Measurements from ENCODE around the gene NEU4. TPM values are rescaled to one million over a fixed set of nuclear protein-coding genes. Genes with fewer than 3 reads are reported as not detected.
A peak's percentile ranks its signal among the peaks of the same experiment; 100 is the strongest.

The NEU4 gene
- total RNA-seq, 1 donor from 2014 or later: 0.88 TPM

- no peak for TF ChIP-seq CTCF (IDR thresholded peaks at IDR 0.05; ENCODE audit: partially characterized antibody, unreplicated experiment)
- Mint-ChIP-seq H3K9me3 (ENCODE audit: unreplicated experiment) (peaks cover 12% of the 10 kb centered on the region), H3K4me3 (ENCODE audit: unreplicated experiment) (no peak overlapping the region), H3K27ac (ENCODE audit: unreplicated experiment) (no peak overlapping the region), H3K4me1 (ENCODE audit: low read depth, unreplicated experiment) (no peaks in the 10 kb centered on the region), H3K27me3 (ENCODE audit: unreplicated experiment) (peaks cover 12% of the 10 kb centered on the region), H3K36me3 (ENCODE audit: unreplicated experiment) (peaks cover 5% of the 10 kb centered on the region)
- no peak for DNase-seq
These were observed 40.9 kb downstream of the NEU4 start for GRCh38 chr2:241849616-241850543.

DNA sequence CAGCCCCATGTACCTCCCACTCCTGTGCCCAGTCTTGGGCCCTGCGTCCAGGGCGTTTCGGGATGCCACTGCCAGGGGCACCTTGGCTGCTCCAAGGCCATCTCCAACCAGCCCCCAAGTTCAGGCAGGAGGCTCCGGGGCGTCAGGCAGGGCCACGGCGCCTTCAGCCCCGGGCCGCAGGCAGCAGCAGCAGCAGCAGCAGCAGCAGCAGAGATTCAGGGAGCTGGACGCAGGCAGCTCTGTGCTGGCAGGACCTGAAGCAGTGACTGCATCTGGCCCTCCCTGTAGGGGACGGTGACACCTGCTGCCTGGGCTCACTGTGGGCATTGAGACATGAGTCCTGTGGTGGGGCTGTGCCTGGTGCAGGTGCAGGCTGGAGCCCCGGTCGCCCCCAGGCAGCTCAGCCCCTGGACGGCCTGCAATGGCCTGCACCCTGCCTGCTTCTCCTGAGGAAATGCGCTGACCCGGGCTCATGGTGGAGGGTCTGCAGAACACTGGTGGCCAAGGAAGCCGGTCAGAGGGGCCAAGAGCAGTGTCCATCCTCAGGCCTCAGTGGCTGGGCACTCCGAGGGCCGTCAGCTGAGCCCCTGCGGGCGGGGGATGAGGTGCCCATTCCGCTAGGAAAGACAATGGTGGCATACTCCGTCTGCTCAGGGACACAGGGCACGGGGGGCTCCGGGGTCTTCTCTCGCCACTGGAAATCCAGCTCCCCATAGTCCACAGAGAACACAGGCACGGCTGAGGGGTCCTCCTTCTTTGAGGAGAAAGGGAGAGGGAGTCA lies 41.7 kb downstream of the NEU4 start:
- Mint-ChIP-seq H3K27me3 (ENCODE audit: unreplicated experiment) (peaks cover 9% of the 10 kb centered on the region), H3K4me1 (ENCODE audit: low read depth, unreplicated experiment) (no peaks in the 10 kb centered on the region), H3K36me3 (ENCODE audit: unreplicated experiment) (no peaks in the 10 kb centered on the region), H3K4me3 (ENCODE audit: unreplicated experiment) (no peak overlapping the region), H3K27ac (ENCODE audit: unreplicated experiment) (no peak overlapping the region), H3K9me3 (ENCODE audit: unreplicated experiment) (peaks cover 7% of the 10 kb centered on the region)
- DNase-seq: peak; percentile 12
- no peak for TF ChIP-seq CTCF (IDR thresholded peaks at IDR 0.05; ENCODE audit: partially characterized antibody, unreplicated experiment)

- no peak for DNase-seq
- no peak for TF ChIP-seq CTCF (IDR thresholded peaks at IDR 0.05; ENCODE audit: partially characterized antibody, unreplicated experiment)
- peaks cover 6% of the 10 kb centered on the region for H3K27me3 Mint-ChIP-seq (ENCODE audit: unreplicated experiment)
- H3K9me3 Mint-ChIP-seq (ENCODE audit: unreplicated experiment): peaks cover 4% of the 10 kb centered on the region
- no peak overlapping the region for H3K27ac Mint-ChIP-seq (ENCODE audit: unreplicated experiment)
- H3K4me1 Mint-ChIP-seq (ENCODE audit: low read depth, unreplicated experiment): no peaks in the 10 kb centered on the region
- no peak overlapping the region for H3K4me3 Mint-ChIP-seq (ENCODE audit: unreplicated experiment)
- H3K36me3 Mint-ChIP-seq (ENCODE audit: unreplicated experiment): no peaks in the 10 kb centered on the region
These were observed 42.5 kb downstream of the NEU4 start for GRCh38 chr2:241851325-241852115.

DNA sequence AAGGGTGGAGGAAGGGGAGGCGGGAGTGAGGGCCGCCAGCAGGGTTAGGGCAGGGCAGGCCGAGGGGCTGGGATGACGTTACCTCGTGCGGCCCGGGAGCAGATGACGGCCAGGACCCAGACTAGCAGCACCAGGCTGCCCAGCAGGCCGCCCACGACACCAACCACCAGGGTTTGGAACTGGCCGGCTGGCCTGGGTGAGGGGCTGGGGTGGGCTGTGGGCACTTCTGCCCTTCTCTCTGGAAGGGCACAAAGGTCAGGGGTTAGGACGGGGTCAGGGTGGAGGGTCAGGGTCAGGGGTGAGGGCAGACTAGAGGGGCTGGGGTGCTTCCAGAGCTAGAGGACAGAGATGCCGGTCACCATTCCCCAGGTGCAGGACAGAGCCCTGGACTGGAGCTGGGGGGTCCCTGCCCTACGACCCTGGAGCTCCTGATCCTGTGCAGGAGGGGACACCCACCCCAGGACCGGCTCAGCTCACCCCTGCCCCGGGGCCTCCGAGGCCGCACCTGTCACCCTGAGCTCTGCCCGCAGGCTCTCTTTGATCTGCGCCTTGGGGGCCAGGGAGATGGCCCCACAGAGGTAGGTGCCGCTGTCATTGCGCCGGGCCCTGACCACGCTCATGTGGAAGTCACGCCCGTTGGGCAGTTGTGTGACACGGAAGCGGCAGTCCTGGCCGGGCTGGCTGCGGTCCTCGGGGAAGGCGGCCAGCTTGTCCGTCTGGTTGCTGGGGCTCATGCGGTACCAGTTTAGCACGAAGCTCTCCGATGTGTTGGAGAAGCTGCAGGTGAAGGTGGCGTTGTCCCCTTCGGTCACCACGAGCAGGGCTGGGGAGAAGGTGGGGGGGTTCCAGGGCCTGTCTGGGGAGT lies 43.4 kb downstream of the NEU4 start:
- no peak overlapping the region for H3K27ac Mint-ChIP-seq (ENCODE audit: unreplicated experiment)
- no peaks in the 10 kb centered on the region for H3K4me1 Mint-ChIP-seq (ENCODE audit: low read depth, unreplicated experiment)
- H3K36me3 Mint-ChIP-seq (ENCODE audit: unreplicated experiment): no peaks in the 10 kb centered on the region
- H3K4me3 Mint-ChIP-seq (ENCODE audit: unreplicated experiment): no peak overlapping the region
- peaks cover 6% of the 10 kb centered on the region for H3K27me3 Mint-ChIP-seq (ENCODE audit: unreplicated experiment)
- H3K9me3 Mint-ChIP-seq (ENCODE audit: unreplicated experiment): peaks cover 4% of the 10 kb centered on the region
- TF ChIP-seq CTCF (IDR thresholded peaks at IDR 0.05; ENCODE audit: partially characterized antibody, unreplicated experiment): no peak
- no peak for DNase-seq

All from glutamatergic neuron (in vitro differentiated cells).